Measurements from ENCODE around the gene SEMA3E. TPM values are rescaled to one million over a fixed set of nuclear protein-coding genes. Genes with fewer than 3 reads are reported as not detected.
"Not testable (repeated sequence)": the region's sequence is repeated elsewhere in the genome, so short reads cannot be mapped to it uniquely, and the experiment has no call there.

Gene SEMA3E
- total RNA-seq, 2 experiments from 2014 or later: not detected

DNA sequence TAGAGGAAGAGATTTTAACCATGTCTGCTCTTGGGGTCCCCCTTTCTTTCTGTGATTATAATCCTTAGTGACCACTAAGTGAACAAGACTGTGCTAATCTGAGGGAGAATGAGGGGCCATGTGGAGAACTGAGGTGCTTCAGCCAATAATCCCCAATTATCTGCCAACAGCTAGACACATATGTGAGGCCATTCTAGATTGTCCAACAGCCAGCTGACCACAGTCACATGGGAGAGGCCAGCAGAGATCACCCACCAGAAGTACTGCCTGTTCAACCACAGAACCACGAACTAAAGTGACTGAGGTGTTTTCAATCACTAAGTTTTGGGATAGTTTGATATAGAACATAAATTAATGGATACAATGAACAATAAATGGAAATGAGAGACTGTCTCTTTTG lies 74.3 kb downstream of the SEMA3E start:
- POLR2A ChIA-PET: no interaction called here
- Mint-ChIP-seq H3K27me3 (no peaks in the 10 kb centered on the region), H3K4me3 (no peak overlapping the region), H3K27ac (no peak overlapping the region), H3K4me1 (ENCODE audit: low read depth) (no peaks in the 10 kb centered on the region), H3K9me3 (peaks cover 6% of the 10 kb centered on the region), H3K36me3 (ENCODE audit: low read depth) (no peaks in the 10 kb centered on the region)
- CTCF ChIA-PET: no interaction called here
- TF ChIP-seq, protein P1, sequence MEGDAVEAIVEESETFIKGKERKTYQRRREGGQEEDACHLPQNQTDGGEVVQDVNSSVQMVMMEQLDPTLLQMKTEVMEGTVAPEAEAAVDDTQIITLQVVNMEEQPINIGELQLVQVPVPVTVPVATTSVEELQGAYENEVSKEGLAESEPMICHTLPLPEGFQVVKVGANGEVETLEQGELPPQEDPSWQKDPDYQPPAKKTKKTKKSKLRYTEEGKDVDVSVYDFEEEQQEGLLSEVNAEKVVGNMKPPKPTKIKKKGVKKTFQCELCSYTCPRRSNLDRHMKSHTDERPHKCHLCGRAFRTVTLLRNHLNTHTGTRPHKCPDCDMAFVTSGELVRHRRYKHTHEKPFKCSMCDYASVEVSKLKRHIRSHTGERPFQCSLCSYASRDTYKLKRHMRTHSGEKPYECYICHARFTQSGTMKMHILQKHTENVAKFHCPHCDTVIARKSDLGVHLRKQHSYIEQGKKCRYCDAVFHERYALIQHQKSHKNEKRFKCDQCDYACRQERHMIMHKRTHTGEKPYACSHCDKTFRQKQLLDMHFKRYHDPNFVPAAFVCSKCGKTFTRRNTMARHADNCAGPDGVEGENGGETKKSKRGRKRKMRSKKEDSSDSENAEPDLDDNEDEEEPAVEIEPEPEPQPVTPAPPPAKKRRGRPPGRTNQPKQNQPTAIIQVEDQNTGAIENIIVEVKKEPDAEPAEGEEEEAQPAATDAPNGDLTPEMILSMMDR (IDR thresholded peaks at IDR 0.05): no peak
- ATAC-seq: no peak
- intact Hi-C loops (cut with micrococcal nuclease): no loop called here
- no peak for DNase-seq

DNA sequence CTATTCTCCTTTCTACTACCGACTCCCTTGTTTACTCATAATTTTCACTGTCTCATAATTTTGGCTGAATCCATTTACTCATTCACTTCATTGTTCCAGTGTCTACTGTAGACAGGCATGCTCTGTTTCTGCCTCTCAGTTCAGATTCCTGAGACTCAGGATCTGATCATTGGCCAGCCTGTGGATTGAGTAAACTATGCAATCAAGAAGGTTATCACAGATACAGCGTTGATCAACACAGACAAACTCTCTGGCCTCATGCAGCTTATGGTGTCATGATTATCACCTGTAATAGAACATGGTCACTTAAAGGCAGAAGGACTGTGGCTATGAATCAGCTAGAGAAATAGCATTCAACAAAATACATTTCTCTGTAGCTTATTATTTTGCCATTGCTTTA lies 86.0 kb downstream of the SEMA3E start:
- POLR2A ChIA-PET: no interaction called here
- Mint-ChIP-seq H3K36me3 (ENCODE audit: low read depth) (no peaks in the 10 kb centered on the region), H3K27ac (no peak overlapping the region), H3K9me3 (no peaks in the 10 kb centered on the region), H3K27me3 (no peaks in the 10 kb centered on the region), H3K4me1 (ENCODE audit: low read depth) (no peaks in the 10 kb centered on the region), H3K4me3 (no peak overlapping the region)
- TF ChIP-seq, protein P1 (IDR thresholded peaks at IDR 0.05): no peak
- no peak for DNase-seq
- no peak for ATAC-seq
- CTCF ChIA-PET: no interaction called here
- intact Hi-C loops (cut with micrococcal nuclease): no loop called here

DNA sequence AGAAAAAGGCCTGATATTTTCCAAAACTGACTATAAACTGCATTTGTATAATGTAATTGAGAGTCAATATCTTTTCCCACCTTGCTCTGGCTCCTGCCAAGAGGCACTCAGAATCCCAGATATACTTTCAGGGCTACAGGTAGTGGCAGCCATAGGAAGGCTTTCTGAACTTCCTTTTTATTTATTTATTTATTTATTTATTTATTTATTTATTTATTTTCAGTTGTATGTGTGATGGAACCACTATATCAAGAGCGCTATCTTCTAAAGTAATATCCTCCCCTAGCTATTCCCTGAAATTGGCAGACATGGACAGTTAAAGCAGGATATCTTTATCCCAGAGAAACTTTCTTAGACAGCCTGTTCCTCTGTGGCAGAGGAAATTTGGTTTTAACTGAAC lies 86.7 kb downstream of the SEMA3E start:
- DNase-seq (no peak), ATAC-seq (no peak)
- Mint-ChIP-seq H3K36me3 (ENCODE audit: low read depth) (no peaks in the 10 kb centered on the region), H3K4me1 (ENCODE audit: low read depth) (no peaks in the 10 kb centered on the region), H3K4me3 (no peak overlapping the region), H3K9me3 (no peaks in the 10 kb centered on the region), H3K27me3 (no peaks in the 10 kb centered on the region), H3K27ac (no peak overlapping the region)
- POLR2A ChIA-PET: no interaction called here
- CTCF ChIA-PET: no interaction called here
- TF ChIP-seq, protein P1 (IDR thresholded peaks at IDR 0.05): no peak
- intact Hi-C loops (cut with micrococcal nuclease): no loop called here

DNA sequence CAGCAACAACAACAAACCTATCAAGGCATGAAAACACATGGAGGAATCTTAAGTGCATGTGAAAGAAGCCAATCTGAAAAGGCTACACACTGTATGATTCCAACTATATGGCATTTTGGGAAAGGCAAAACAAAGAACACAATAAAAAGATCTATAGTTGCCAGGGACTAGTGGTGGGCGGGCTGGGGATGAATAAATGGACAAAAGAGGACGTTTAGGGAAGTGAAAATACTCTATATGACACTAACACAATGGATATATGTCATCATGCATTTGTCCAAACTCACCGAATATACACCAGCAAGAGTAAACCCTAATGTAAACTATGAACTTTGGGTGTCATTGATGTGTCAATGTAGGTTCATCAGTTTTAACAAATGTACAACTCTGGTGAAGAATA lies 89.1 kb downstream of the SEMA3E start:
- Mint-ChIP-seq H3K9me3 (no peaks in the 10 kb centered on the region), H3K36me3 (ENCODE audit: low read depth) (no peaks in the 10 kb centered on the region)
- CTCF ChIA-PET: no interaction called here

DNA sequence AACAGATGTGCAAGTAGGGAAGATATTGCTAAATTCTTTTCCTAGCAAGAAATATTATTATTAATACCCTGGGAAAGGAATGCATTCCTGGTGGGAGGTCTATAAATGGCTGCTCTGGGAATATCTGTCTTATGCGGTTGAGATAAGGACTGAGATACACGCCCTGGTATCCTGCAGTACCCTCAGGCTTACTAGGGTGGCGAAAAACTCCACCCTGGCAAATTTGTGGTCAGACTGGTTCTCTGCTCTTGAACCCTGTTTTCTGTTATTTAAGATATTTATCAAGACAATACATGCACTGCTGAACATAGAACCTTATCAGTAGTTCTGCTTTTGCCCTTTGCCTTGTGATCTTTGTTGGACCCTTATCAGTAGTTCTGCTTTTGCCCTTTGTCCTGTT lies 96.4 kb downstream of the SEMA3E start:
- H3K27me3 Mint-ChIP-seq; POLR2A ChIA-PET; H3K9me3 Mint-ChIP-seq; H3K4me1 Mint-ChIP-seq (ENCODE audit: low read depth); CTCF ChIA-PET; H3K36me3 Mint-ChIP-seq (ENCODE audit: low read depth); ATAC-seq; H3K27ac Mint-ChIP-seq; H3K4me3 Mint-ChIP-seq; intact Hi-C loops (cut with micrococcal nuclease); DNase-seq: not testable (repeated sequence)

More for the DNA sequence above, 89.1 kb downstream of the SEMA3E start:
- no peak for ATAC-seq
- intact Hi-C loops (cut with micrococcal nuclease): no loop called here
- Mint-ChIP-seq H3K4me3 (no peak overlapping the region), H3K4me1 (ENCODE audit: low read depth) (no peaks in the 10 kb centered on the region), H3K27me3 (no peaks in the 10 kb centered on the region), H3K27ac (no peak overlapping the region)
- POLR2A ChIA-PET: no interaction called here
- TF ChIP-seq, protein P1 (IDR thresholded peaks at IDR 0.05): no peak
- DNase-seq: no peak

DNA sequence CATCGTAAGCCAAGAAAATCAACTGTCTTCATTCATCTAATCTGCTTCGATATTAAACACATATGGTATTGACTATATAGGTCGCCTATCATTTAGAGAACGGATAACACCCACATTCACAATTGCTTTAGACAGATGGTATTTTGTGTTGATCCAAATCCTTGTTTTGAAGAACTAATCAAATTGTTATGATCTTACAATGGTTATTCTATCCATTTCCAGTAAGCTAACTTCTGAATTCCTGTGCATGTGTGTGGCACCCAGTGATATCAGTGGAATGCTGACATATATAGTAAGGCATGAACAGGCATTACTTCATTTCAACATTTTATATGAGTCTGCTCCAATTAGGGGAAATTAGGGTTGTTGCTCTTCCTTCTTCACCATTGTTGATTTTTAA lies 98.8 kb downstream of the SEMA3E start:
- TF ChIP-seq, protein P1 (IDR thresholded peaks at IDR 0.05): no peak
- H3K36me3 Mint-ChIP-seq (ENCODE audit: low read depth): no peaks in the 10 kb centered on the region
- ATAC-seq: no peak
- no peak for DNase-seq
- H3K4me3 Mint-ChIP-seq: no peak overlapping the region
- peaks cover 8% of the 10 kb centered on the region for H3K9me3 Mint-ChIP-seq
- ChIA-PET CTCF (no interaction called here), POLR2A (no interaction called here)
- no peaks in the 10 kb centered on the region for H3K27me3 Mint-ChIP-seq
- no peaks in the 10 kb centered on the region for H3K4me1 Mint-ChIP-seq (ENCODE audit: low read depth)
- no peak overlapping the region for H3K27ac Mint-ChIP-seq
- intact Hi-C loops (cut with micrococcal nuclease): no loop called here

Data from activated CD8-positive, alpha-beta T cell treated with anti-CD3 and anti-CD28 coated beads for 36 hours (primary cell).